SH-SY5Y (cell line): Measurements from ENCODE around the gene TCF12.

Source experiments
- GATA2 ChIP-seq: IDR thresholded peaks from 2 replicates; pipeline ENCODE4 v1.6.1; 2011; ENCODE audit warnings: mild to moderate bottlenecking, low read depth, low read length
- GATA3 ChIP-seq: IDR thresholded peaks from 2 replicates; pipeline ENCODE4 v1.6.1; 2011; ENCODE audit warnings: low read depth, mild to moderate bottlenecking, low read length, moderate library complexity

TCF12 gene

GRCh38 chr15:56892659-56893363 lies 25.6 kb upstream of the TCF12 start:
- TF ChIP-seq GATA3 (no peak), GATA2 (no peak)

DNA sequence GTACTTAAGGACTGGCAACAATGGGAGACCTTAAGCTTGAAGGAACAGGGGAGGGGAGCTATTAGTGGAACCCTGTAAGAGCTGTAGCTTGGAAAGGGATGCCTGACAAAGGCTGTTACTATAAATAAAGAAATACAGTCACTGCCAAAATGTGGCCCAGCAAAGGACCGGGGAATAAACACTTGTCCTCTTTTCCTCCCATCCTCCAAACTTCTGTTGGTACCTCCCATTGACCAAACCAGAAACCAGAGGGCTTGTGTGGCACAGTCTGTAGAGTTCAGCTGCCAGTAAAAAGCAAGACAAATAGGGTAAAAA lies 25.1 kb upstream of the TCF12 start:
- TF ChIP-seq GATA3 (no peak), GATA2 (no peak)

DNA sequence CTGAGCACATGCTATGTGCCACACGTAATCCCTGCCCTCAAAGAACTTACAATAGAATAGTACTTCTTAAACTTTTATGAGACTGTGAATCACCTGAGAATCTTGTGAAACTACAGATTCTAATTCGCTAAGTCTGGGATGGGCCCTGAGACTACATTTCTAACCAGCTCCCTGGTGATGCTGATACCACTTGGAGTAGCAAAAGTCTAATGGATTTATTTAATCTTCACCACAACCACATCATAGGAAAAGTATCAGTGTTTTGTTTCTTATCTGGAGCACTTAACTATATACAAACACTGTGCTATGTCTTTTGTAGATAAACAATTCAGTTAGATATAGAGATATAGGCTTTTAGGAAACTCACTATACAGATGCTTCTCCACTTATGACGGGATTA lies 23.8 kb upstream of the TCF12 start:
- no peak for TF ChIP-seq GATA3
- no peak for TF ChIP-seq GATA2

DNA sequence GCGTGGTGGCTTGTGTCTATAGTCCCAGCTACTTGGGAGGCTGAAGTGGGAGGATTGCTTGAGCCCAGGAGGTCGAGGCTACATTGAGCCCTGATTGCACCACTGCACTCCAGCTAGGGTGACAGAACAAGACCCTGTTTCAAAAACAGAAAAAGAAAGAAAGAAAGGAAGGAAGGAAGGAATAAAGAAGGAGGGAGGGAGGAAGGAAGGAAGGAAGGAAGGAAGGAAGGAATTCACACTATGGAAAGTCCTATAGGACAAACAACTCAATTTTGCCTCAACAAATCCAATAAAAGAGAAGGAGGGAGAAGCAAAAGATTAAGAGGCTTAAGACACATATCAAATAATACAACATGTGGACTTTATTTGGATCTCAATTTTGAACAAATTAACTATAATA lies 16.5 kb upstream of the TCF12 start:
- TF ChIP-seq GATA3: no peak
- no peak for TF ChIP-seq GATA2

DNA sequence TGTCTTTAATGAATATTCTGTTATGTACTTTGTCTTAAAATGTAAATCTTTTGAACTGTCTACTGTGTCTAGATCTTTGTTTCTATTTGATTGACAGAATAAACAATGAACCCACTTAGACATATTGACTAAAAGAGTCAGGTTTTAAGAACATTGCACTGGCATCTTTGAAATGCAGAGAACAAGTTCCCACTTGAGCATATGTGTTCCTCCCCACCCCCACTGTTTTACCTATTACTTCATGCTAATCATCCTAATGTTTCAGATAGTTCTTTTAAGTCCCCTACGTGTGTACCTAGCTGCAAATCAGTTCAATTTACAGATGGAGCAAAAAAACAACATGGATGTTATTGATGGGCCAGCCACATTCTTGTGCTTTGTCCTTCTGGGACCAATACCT lies 11.7 kb upstream of the TCF12 start:
- TF ChIP-seq GATA3 (no peak), GATA2 (no peak)

- TF ChIP-seq GATA2 (no peak), GATA3 (no peak)
Measured at GRCh38 chr15:56910801-56911200, 7.6 kb upstream of the TCF12 start.

DNA sequence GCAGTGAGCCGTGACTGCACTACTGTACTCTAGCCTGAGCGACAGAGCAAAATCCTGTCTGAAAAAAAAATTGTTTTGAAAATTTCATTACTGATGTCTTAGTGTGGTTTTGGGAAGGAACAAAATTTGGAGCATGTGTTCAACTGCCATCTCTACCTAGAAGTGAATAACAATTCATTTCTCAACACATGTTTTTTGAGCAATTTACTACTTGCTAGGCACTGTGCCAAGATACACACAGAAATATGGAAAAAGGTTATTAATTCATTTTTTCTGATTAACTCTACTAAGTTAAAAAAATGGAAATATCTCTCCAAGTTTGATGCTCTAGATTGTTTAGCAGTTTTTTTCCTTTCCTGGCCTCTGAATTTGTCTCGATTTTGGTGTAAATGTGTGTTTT lies 5.2 kb upstream of the TCF12 start:
- no peak for TF ChIP-seq GATA2

DNA sequence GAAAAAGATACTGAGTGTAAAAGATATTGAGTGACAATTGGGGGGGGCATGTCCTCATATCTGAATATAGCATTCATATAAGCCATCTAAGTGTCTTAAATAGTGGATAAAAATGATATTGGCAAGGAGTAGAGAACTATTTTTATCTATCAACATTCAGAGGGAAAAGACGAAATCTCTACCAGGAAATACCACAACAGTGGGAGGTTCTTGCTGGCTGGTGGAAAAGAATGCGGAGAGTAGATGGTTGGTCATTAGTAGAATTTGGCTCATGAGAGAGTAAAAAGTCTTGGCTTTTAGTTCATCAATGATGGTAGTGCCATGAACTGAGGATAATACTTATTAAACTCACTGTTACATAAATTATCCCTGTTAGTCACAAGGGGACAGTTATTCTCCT lies 4.8 kb upstream of the TCF12 start:
- TF ChIP-seq GATA3: no peak
- TF ChIP-seq GATA2: no peak

DNA sequence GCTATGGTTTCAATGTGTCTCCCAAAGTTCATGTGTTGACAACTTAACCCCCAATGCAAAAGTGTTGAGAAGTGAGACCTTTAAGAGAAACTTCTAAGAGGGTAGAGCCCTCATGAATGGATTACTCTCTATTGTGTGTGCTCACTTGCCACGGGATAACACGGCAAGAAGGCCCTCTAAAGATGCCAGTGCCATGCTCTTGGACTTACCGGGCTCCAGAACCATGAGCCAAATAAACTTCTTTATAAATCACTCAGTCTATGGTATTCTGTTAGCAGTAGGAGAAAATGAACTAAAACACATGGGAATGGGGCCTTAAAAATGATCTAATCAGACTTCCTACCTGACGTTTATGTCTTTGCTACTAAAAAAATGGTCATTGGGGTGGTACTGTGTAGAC lies 2.6 kb upstream of the TCF12 start:
- TF ChIP-seq GATA2 (no peak), GATA3 (no peak)

DNA sequence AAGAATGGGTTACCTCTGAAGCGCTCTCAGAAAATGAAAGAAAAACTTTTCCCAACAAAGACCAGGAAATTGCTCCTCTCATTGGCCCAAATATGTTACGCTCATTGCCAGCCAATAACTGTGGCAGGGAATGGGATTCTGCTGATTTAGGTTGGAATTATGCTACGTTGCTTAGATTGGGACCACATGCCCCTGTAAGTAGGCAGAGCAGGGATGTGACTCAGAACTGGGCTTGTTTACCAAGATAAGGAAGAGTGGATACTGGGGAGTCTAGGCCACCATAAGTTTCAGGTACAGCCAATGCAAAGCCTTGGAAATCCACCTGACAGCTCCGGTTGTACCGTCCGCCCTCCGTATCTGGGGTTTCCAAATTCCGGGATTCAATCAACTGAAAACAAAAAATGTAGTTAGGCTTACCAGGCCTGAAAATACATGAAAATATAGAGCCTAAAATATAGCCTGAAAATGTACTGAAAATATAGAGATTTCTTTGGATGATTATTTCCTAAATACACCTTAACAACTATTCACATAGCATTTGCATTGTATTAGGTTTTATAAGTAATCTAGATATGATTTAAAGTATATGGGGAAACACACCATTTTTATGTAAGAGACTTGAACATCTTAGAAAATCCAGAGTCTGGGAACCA lies 1.5 kb upstream of the TCF12 start:
- TF ChIP-seq GATA2 (no peak), GATA3 (no peak)

DNA sequence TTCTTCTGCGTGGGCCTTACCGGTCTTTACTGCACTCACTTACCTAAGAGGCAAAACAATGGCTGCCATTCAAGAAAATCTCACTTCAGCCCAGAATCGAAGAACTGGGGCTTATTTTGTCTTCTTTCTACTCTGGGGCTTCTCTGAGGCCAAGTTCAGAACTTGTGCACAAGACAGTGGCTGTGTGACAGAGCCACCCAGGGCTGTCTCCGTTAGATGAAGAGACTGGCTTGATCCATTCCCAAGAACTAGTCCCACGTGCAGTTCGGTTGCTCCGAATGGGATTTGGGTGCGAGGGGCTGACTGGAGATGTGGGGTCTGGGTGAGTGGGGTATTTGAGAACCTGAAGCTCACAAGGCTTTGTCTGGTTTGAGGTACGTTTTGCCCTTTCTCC lies 795 bp upstream of the TCF12 start:
- TF ChIP-seq GATA2: no peak
- TF ChIP-seq GATA3: no peak

GRCh38 chr15:56919031-56919608 lies 676 bp downstream of the TCF12 start:
- TF ChIP-seq GATA3 (no peak), GATA2 (no peak)

DNA sequence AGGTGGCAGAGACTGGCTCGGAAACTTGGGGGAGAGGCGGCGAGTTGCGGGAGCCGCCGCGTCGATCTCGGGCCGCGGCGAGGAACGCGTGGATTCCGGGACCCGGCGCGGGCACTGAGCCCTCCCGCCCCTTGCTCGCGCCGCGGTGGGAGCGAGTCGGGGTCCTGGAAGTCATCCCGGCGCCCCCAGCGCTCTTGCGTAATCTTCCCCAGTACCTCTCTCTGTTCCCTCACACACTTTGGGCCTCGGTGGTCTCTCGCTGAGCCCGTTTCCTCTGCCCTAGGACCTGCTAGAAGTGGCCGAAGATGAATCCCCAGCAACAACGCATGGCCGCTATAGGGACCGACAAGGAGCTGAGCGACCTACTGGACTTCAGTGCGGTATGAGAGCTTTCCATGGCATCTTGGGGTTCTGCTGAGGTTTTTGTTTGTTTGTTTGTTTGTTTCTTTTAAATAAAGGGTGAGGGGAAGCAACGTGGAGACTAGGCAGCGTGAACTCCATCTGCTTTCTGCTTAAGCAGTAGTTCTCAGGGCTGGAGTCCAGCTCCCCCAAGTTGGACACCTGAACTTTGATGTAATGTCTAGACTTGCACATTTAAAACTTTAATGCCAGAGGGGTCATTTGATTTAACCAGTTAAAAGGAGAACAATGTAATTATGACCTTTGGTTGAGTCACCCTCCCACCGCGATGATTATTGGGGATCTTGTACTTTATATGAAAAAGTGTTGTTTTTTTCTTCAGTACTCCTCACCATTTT lies 1.3 kb downstream of the TCF12 start:
- no peak for TF ChIP-seq GATA3
- TF ChIP-seq GATA2: no peak

GRCh38 chr15:56920367-56920627 lies 1.9 kb downstream of the TCF12 start:
- TF ChIP-seq GATA3: no peak
- no peak for TF ChIP-seq GATA2

DNA sequence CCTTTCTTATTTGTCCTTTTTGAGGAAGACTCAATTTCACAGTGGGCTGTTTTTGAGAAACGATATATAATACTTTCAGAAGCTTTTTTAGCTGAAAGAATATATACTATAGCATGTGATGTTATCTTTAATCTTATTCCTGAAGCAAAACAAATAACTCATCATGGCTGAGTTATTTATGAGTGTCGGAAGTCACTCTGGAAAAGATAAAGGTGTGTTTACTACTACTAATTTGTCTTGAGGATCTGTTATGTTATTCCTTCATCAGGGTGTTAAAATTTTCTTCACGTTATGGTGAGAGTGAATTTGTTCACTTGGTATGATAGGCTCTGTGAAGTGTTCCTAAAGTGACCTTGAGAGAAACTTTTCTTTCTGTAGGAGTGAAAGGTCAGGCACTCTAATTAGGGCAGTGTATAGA lies 4.7 kb downstream of the TCF12 start:
- TF ChIP-seq GATA3: no peak
- no peak for TF ChIP-seq GATA2

GRCh38 chr15:56927816-56928215 lies 9.4 kb downstream of the TCF12 start:
- TF ChIP-seq GATA3 (no peak), GATA2 (no peak)
